Osteoblast (primary cell): ENCODE results near the gene TLE4. TPM values are rescaled to one million over a fixed set of nuclear protein-coding genes. Genes with fewer than 3 reads are reported as not detected.
A peak's percentile ranks its signal among the peaks of the same experiment; 100 is the strongest.

Experiments
- DNase-seq: peaks from one replicate; pipeline ENCODE4 v3.0.0; 2011; ENCODE audit warnings: low spot score, mixed read lengths; ENCODE audit not compliant: insufficient read length; ENCODE audit errors: missing footprints
- H2AFZ ChIP-seq: 2 replicates; pipeline ENCODE4 v1.6.0; 2011; ENCODE audit warnings: mild to moderate bottlenecking, low read length
- H3K27ac ChIP-seq: 2 replicates; pipeline ENCODE4 v1.5.1; 2011; ENCODE audit warnings: mild to moderate bottlenecking, low read depth, low read length, moderate library complexity
- H3K27me3 ChIP-seq: 2 replicates; pipeline ENCODE4 v1.6.0; 2012; ENCODE audit warnings: mild to moderate bottlenecking, control low read depth, inconsistent platforms, low read length, moderate library complexity; ENCODE audit not compliant: insufficient read depth
- H3K36me3 ChIP-seq: 2 replicates; pipeline ENCODE4 v1.5.1; 2011; ENCODE audit warnings: mild to moderate bottlenecking, low read length, control low read depth, moderate library complexity; ENCODE audit not compliant: insufficient read depth
- H3K4me1 ChIP-seq: 2 replicates; pipeline ENCODE4 v1.5.1; 2011; ENCODE audit warnings: mild to moderate bottlenecking, low read length, control low read depth, moderate library complexity; ENCODE audit not compliant: insufficient read depth
- H3K4me2 ChIP-seq: 2 replicates; pipeline ENCODE4 v1.6.0; 2011; ENCODE audit warnings: mild to moderate bottlenecking, low read length; ENCODE audit not compliant: insufficient read depth
- H3K4me3 ChIP-seq: fragments of 200-600 bp; sonication (generic); 3 replicates; pipeline ENCODE4 v1.5.1; 2012; ENCODE audit warnings: mild to moderate bottlenecking, low read length, inconsistent platforms; ENCODE audit not compliant: insufficient read depth
- H3K79me2 ChIP-seq: 2 replicates; pipeline ENCODE4 v1.6.0; 2012; ENCODE audit warnings: mild to moderate bottlenecking, low read length, control low read depth, inconsistent platforms; ENCODE audit not compliant: insufficient read depth
- H3K9me3 ChIP-seq: 2 replicates; pipeline ENCODE4 v1.5.1; 2011; ENCODE audit warnings: low read depth, low read length, control low read depth
- H4K20me1 ChIP-seq: 2 replicates; pipeline ENCODE4 v1.6.0; 2012; ENCODE audit warnings: mild to moderate bottlenecking, low read length, control low read depth; ENCODE audit not compliant: insufficient read depth
- CTCF ChIP-seq: IDR thresholded peaks from 2 replicates; pipeline ENCODE4 v1.5.1; 2011; ENCODE audit warnings: mild to moderate bottlenecking, low read depth, low read length, moderate library complexity; ENCODE audit errors: extremely low read depth
- total RNA-seq: library from RNA; depleted of rRNA; stranded (reverse); fragments of >200 nt; gene quantifications from 2 replicates; pipeline ENCODE4 v1.2.3, GENCODE V29; 2012

TLE4 gene
- total RNA-seq, 1 donor = 62.2 TPM

- H3K4me2 ChIP-seq = peak overlapping the region; percentile 57
- peak; percentile 52 for DNase-seq
Observed at GRCh38 chr9:79663300-79663699, 91.5 kb downstream of the TLE4 start.

GRCh38 chr9:79663878-79664277 is 92.1 kb downstream of the TLE4 start:
- peaks cover 25% of the 10 kb centered on the region for H3K4me1 ChIP-seq
- peak overlapping the region; percentile 57 for H3K4me2 ChIP-seq
- no peak overlapping the region for H2AFZ ChIP-seq
- no peaks in the 10 kb centered on the region for H4K20me1 ChIP-seq
- peak overlapping the region; percentile 14 for H3K4me3 ChIP-seq
- H3K79me2 ChIP-seq = peaks cover 2% of the 10 kb centered on the region
- H3K27ac ChIP-seq = no peak overlapping the region
- DNase-seq = no peak
- no peaks in the 10 kb centered on the region for H3K27me3 ChIP-seq
- TF ChIP-seq CTCF = no peak
- H3K36me3 ChIP-seq = no peaks in the 10 kb centered on the region
- no peaks in the 10 kb centered on the region for H3K9me3 ChIP-seq

More at GRCh38 chr9:79663300-79663699, 91.5 kb downstream of the TLE4 start:
- no peaks in the 10 kb centered on the region for H3K36me3 ChIP-seq
- no peak overlapping the region for H3K27ac ChIP-seq
- no peaks in the 10 kb centered on the region for H4K20me1 ChIP-seq
- TF ChIP-seq CTCF = no peak
- H3K4me1 ChIP-seq = peaks cover 19% of the 10 kb centered on the region
- no peaks in the 10 kb centered on the region for H3K9me3 ChIP-seq
- no peak overlapping the region for H2AFZ ChIP-seq
- H3K4me3 ChIP-seq = no peak overlapping the region
- no peaks in the 10 kb centered on the region for H3K27me3 ChIP-seq
- peaks cover 2% of the 10 kb centered on the region for H3K79me2 ChIP-seq

GRCh38 chr9:79664375-79664831 is 92.6 kb downstream of the TLE4 start:
- peaks cover 2% of the 10 kb centered on the region for H3K79me2 ChIP-seq
- no peak for DNase-seq
- H2AFZ ChIP-seq = no peak overlapping the region
- no peaks in the 10 kb centered on the region for H3K9me3 ChIP-seq
- no peaks in the 10 kb centered on the region for H3K27me3 ChIP-seq
- H3K4me2 ChIP-seq = no peak overlapping the region
- no peak overlapping the region for H3K27ac ChIP-seq
- TF ChIP-seq CTCF = no peak
- no peaks in the 10 kb centered on the region for H3K36me3 ChIP-seq
- no peak overlapping the region for H3K4me3 ChIP-seq
- H4K20me1 ChIP-seq = no peaks in the 10 kb centered on the region
- H3K4me1 ChIP-seq = peaks cover 28% of the 10 kb centered on the region

GRCh38 chr9:79665369-79665768 is 93.6 kb downstream of the TLE4 start:
- Histone ChIP-seq H3K36me3 (no peaks in the 10 kb centered on the region), H3K27ac (no peak overlapping the region), H3K4me3 (no peak overlapping the region), H3K4me2 (no peak overlapping the region), H3K27me3 (no peaks in the 10 kb centered on the region), H3K79me2 (peaks cover 2% of the 10 kb centered on the region), H3K4me1 (peaks cover 28% of the 10 kb centered on the region), H3K9me3 (no peaks in the 10 kb centered on the region), H2AFZ (no peak overlapping the region), H4K20me1 (no peaks in the 10 kb centered on the region)
- DNase-seq = no peak
- TF ChIP-seq CTCF = no peak
